IMR-90 (cell line): Measurements from ENCODE around the gene PRSS21. TPM values are rescaled to one million over a fixed set of nuclear protein-coding genes. Genes with fewer than 3 reads are reported as not detected.

ENCODE experiments used
- polyA plus RNA-seq, 3 experiments: library from polyadenylated mRNA; depleted of rRNA; stranded (reverse); fragments of >200 nt; gene quantifications; 2 replicates each; pipeline ENCODE4 v1.2.3, GENCODE V29; 2012; ENCODE audit warnings: low replicate concordance in 1 of 3
- total RNA-seq: library from RNA; depleted of rRNA; stranded (reverse); fragments of >200 nt; gene quantifications from 2 replicates; pipeline ENCODE4 v1.2.3, GENCODE V29; 2012
- TF ChIP-seq, protein P1 (sequence below): conservative IDR thresholded peaks from 2 replicates; pipeline ENCODE4 v1.5.1; 2012; ENCODE audit warnings: mild to moderate bottlenecking, low read depth, low read length, improper control_type of control experiment

Gene PRSS21
- total and polyA plus RNA-seq, 2 of the 4 experiments (the other 2 are of a cell fraction): 0.21 TPM; not detected in 1

DNA sequence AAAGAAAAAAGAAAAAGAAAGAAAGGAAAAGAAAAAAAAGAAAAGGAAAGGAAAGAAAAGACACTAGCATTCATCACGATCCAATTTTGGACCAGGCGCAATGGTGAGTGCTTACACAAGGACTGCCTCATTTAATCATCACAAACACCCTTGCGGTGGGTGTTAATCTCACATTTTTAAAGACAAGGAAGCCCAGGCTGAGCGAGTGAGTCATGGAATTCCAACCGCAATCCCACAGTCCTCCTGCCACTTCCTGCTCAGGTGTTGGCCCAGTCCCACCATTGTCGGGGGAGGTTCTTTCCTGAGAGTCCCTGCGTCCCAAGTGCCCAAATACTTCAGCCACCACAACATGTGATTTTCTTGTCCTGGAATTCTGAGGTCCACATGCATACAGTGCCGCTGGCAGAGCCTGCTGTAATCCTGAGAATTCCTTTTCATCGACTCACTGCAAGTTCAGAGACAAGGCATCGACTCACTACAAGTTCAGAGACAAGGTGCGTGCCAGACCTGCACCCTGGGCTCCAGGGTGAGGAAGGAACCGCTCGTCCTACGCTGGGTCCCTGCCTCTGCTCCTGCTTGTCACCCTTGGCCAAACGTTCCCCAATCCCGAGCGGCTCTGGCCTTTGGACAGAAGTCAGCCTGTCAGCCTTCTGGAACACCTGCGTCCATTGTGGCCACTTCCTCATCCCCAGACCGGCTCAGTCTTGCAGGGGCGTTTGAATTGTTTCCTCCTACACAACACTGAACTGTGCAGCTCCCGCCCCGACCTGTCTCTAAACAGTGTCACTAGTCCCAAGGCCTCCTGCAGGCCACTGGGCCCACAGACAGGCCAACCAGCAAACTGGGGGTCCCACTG lies 18.8 kb downstream of the PRSS21 start (continued):
- TF ChIP-seq, protein P1, sequence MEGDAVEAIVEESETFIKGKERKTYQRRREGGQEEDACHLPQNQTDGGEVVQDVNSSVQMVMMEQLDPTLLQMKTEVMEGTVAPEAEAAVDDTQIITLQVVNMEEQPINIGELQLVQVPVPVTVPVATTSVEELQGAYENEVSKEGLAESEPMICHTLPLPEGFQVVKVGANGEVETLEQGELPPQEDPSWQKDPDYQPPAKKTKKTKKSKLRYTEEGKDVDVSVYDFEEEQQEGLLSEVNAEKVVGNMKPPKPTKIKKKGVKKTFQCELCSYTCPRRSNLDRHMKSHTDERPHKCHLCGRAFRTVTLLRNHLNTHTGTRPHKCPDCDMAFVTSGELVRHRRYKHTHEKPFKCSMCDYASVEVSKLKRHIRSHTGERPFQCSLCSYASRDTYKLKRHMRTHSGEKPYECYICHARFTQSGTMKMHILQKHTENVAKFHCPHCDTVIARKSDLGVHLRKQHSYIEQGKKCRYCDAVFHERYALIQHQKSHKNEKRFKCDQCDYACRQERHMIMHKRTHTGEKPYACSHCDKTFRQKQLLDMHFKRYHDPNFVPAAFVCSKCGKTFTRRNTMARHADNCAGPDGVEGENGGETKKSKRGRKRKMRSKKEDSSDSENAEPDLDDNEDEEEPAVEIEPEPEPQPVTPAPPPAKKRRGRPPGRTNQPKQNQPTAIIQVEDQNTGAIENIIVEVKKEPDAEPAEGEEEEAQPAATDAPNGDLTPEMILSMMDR: no peak
